Right lobe of liver (tissue), 6 donors: Measurements from ENCODE around the gene GALNT2. TPM values are rescaled to one million over a fixed set of nuclear protein-coding genes. Genes with fewer than 3 reads are reported as not detected.

Experiments used
- ATAC-seq, 4 donors: fragments of 200-7000 bp; cut with Tn5 transposase; one replicate each; pipeline ENCODE4 v1.9.1; 2020; ENCODE audit warnings: mild to moderate bottlenecking in 4 of 4, moderate library complexity in 4 of 4
- DNase-seq, 3 donors: peaks; one replicate each; pipeline ENCODE4 v3.0.0-alpha.2; 2020
- H3K27ac ChIP-seq, 3 donors: fragments of 200-600 bp; one replicate each; pipeline ENCODE4 v1.8.0; 2022
- H3K27me3 ChIP-seq, 2 donors: fragments of 200-600 bp; one replicate each; pipeline ENCODE4 v1.8.0; 2022
- H3K36me3 ChIP-seq, 4 donors: fragments of 200-600 bp; sonication (generic) in 1 of 4; one replicate each; pipeline versions ENCODE4 v1.5.1 to v1.8.0; 2017 to 2022; ENCODE audit warnings: control low read depth in 1 of 4
- H3K4me1 ChIP-seq, 4 donors: fragments of 200-600 bp; sonication (generic) in 1 of 4; one replicate each; pipeline versions ENCODE4 v1.5.1 to v1.8.0; 2017 to 2022; ENCODE audit warnings: control low read depth in 1 of 4
- H3K4me3 ChIP-seq, 3 donors: fragments of 200-600 bp; one replicate each; pipeline ENCODE4 v1.8.0; 2022
- H3K9me3 ChIP-seq, 4 donors: fragments of 200-600 bp; sonication (generic) in 1 of 4; one replicate each; pipeline versions ENCODE4 v1.5.1 to v1.8.0; 2017 to 2022; ENCODE audit warnings: control low read depth in 1 of 4
- POLR2A ChIP-seq: fragments of 450-650 bp; IDR thresholded peaks from one replicate; pipeline ENCODE4 v1.6.1; 2017; ENCODE audit warnings: antibody characterized with exemption, mild to moderate bottlenecking
- WGBS: methylation state at CpG from one replicate; pipeline ENCODE4 v1.1.6; 2018; ENCODE audit warnings: low coverage, low lambda C conversion rate; ENCODE audit not compliant: insufficient coverage; ENCODE audit errors: missing lambda C conversion rate; 5-methylcytosine and 5-hydroxymethylcytosine counted together
- intact Hi-C, 2 donors: fragments of 100-400 bp; cut with DNase I; formaldehyde crosslinking; loops; one replicate each; pipeline versions ENCODE4 v1.11.2 to v1.14.1; 2022
- total RNA-seq, 6 experiments: library from RNA; depleted of rRNA in 2 of 6; stranded (reverse); fragments of >200 nt in 2 of 6; fragmentation: NEBNext Ultra II Directional in 3 of 6; extraction: Animal tissue kit (Norgen Biotek cat#: 25700) in 3 of 6; gene quantifications; one replicate each; pipeline versions ENCODE4 v1.1.0 to v1.2.4, GENCODE V29; 2016 to 2023
- TF ChIP-seq, protein P1 (sequence below), 4 donors: fragments of 200-600 bp in 3 of 4; fragments of 450-650 bp in 1 of 4; IDR thresholded peaks; one replicate each; pipeline versions ENCODE4 v1.5.1 to v1.8.0; 2016 to 2022; ENCODE audit warnings: antibody characterized with exemption in 4 of 4, mild to moderate bottlenecking in 2 of 4
- donor health status: DM: no; HTN: yes; CAD: no.
- donor health status: DM: no; HTN: no; CAD: no.
- donor health status: DM: no; HTN: no; CAD: no.
- donor health status: DM: no; HTN: yes; CAD: no.
- donor health status: DM: no; HTN: yes; CAD: no.

GALNT2 gene
- total RNA-seq, 6 experiments from 2014 or later = 58.0 to 152 (median 131) TPM

- DNase-seq = no peak
- Histone ChIP-seq H3K36me3 (no peaks in the 10 kb centered on the region), H3K4me1 (peaks cover 0 to 4% (median 2%) of the 10 kb centered on the region in 4 donors), H3K27ac (peak overlapping the region in 2 of 3 donors; percentile 33 to 59), H3K4me3 (no peak overlapping the region), H3K9me3 (no peaks in the 10 kb centered on the region), H3K27me3 (no peaks in the 10 kb centered on the region)
- WGBS = 53% methylated on average over 8 of the region's 9 CpGs
- ATAC-seq = peak; percentile 52 to 83 (median 72)
- no peak for TF ChIP-seq POLR2A
- TF ChIP-seq, protein P1, sequence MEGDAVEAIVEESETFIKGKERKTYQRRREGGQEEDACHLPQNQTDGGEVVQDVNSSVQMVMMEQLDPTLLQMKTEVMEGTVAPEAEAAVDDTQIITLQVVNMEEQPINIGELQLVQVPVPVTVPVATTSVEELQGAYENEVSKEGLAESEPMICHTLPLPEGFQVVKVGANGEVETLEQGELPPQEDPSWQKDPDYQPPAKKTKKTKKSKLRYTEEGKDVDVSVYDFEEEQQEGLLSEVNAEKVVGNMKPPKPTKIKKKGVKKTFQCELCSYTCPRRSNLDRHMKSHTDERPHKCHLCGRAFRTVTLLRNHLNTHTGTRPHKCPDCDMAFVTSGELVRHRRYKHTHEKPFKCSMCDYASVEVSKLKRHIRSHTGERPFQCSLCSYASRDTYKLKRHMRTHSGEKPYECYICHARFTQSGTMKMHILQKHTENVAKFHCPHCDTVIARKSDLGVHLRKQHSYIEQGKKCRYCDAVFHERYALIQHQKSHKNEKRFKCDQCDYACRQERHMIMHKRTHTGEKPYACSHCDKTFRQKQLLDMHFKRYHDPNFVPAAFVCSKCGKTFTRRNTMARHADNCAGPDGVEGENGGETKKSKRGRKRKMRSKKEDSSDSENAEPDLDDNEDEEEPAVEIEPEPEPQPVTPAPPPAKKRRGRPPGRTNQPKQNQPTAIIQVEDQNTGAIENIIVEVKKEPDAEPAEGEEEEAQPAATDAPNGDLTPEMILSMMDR (IDR thresholded peaks at IDR 0.05) = no peak
- intact Hi-C loops = no loop called here
These were observed 124.2 kb downstream of the GALNT2 start for GRCh38 chr1:230191079-230191804.

DNA sequence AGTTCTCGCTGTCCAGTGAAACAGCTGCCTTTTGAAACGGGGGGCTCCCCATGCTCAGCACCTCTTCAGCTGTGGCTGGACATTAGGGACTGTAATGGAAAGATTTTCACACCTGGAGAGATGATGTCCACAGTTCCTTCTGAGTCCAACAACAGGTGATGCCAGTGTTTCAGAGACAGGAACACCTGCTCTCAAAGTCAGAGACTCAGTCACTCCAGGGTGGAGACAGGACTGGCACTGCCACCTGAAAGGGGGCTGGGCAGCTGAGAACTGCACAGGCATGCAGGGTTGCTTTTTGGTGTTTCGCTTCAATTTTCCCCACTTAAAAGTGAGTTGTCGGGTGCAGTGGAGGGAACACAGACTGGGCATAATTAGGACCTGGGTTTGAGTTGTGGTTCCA lies 124.8 kb downstream of the GALNT2 start:
- no peaks in the 10 kb centered on the region for H3K9me3 ChIP-seq
- no peaks in the 10 kb centered on the region for H3K36me3 ChIP-seq
- H3K27me3 ChIP-seq = no peaks in the 10 kb centered on the region
- no peaks in the 10 kb centered on the region for H3K4me1 ChIP-seq
- no peak overlapping the region for H3K4me3 ChIP-seq
- H3K27ac ChIP-seq = peak overlapping the region in 2 of 3 donors; percentile 33 to 59
- intact Hi-C loops = no loop called here
- TF ChIP-seq, protein P1 (IDR thresholded peaks at IDR 0.05) = no peak
- TF ChIP-seq POLR2A = no peak
- DNase-seq (no peak), ATAC-seq (no peak)
- 90% methylated on average over 3 of the region's 4 CpGs for WGBS

- Histone ChIP-seq H3K4me3 (no peak overlapping the region), H3K27ac (no peak overlapping the region), H3K36me3 (no peaks in the 10 kb centered on the region), H3K27me3 (no peaks in the 10 kb centered on the region), H3K4me1 (no peaks in the 10 kb centered on the region), H3K9me3 (no peaks in the 10 kb centered on the region)
- WGBS = 80% methylated on average over 2 of the region's 7 CpGs
- TF ChIP-seq POLR2A = no peak
- TF ChIP-seq, protein P1 (IDR thresholded peaks at IDR 0.05) = no peak
- intact Hi-C loops = no loop called here
- ATAC-seq (no peak), DNase-seq (no peak)
These were observed 127.5 kb downstream of the GALNT2 start for GRCh38 chr1:230194525-230194924.

- TF ChIP-seq POLR2A = no peak
- TF ChIP-seq, protein P1 (IDR thresholded peaks at IDR 0.05) = no peak
- ATAC-seq (no peak), DNase-seq (no peak)
- H3K9me3 ChIP-seq = no peaks in the 10 kb centered on the region
- H3K36me3 ChIP-seq = no peaks in the 10 kb centered on the region
- 72% methylated on average over 2 of the region's 3 CpGs for WGBS
- no peaks in the 10 kb centered on the region for H3K4me1 ChIP-seq
- no peak overlapping the region for H3K27ac ChIP-seq
- intact Hi-C loops = no loop called here
- no peaks in the 10 kb centered on the region for H3K27me3 ChIP-seq
- no peak overlapping the region for H3K4me3 ChIP-seq
These were observed 128.2 kb downstream of the GALNT2 start for GRCh38 chr1:230195199-230195598.
